ENCODE data around the gene STEAP1B.
"Not testable (repeated sequence)": the region's sequence is repeated elsewhere in the genome, so short reads cannot be mapped to it uniquely, and the experiment has no call there.

STEAP1B gene

GRCh38 chr7:22499888-22500689 lies at the start of gene STEAP1B:
Gene STEAP1B (minus strand): TSS chr7:22500188. CDS start chr7:22494855, 5,333 bp downstream.
- peaks cover 19% of the 10 kb centered on the region for H3K27me3 Mint-ChIP-seq
- H3K27ac Mint-ChIP-seq; H3K4me3 Mint-ChIP-seq; H3K4me1 Mint-ChIP-seq (ENCODE audit: low read depth); H3K36me3 Mint-ChIP-seq (ENCODE audit: low read depth); H3K9me3 Mint-ChIP-seq: not testable (repeated sequence)

GRCh38 chr7:22549051-22549450 lies 49.1 kb upstream of the STEAP1B start:
- Mint-ChIP-seq H3K36me3 (ENCODE audit: low read depth) (no peaks in the 10 kb centered on the region), H3K27ac (no peak overlapping the region), H3K27me3 (peaks cover 73% of the 10 kb centered on the region), H3K4me1 (ENCODE audit: low read depth) (peaks cover 25% of the 10 kb centered on the region), H3K4me3 (no peak overlapping the region), H3K9me3 (no peaks in the 10 kb centered on the region)

- peaks cover 25% of the 10 kb centered on the region for H3K4me1 Mint-ChIP-seq (ENCODE audit: low read depth)
- H3K9me3 Mint-ChIP-seq, result no peaks in the 10 kb centered on the region
- H3K4me3 Mint-ChIP-seq, result no peak overlapping the region
- no peaks in the 10 kb centered on the region for H3K36me3 Mint-ChIP-seq (ENCODE audit: low read depth)
- peaks cover 73% of the 10 kb centered on the region for H3K27me3 Mint-ChIP-seq
- no peak overlapping the region for H3K27ac Mint-ChIP-seq
Measured at GRCh38 chr7:22548313-22548712, 48.3 kb upstream of the STEAP1B start.

- H3K27me3 Mint-ChIP-seq, result peaks cover 71% of the 10 kb centered on the region
- H3K27ac Mint-ChIP-seq, result no peak overlapping the region
- no peaks in the 10 kb centered on the region for H3K36me3 Mint-ChIP-seq (ENCODE audit: low read depth)
- no peaks in the 10 kb centered on the region for H3K9me3 Mint-ChIP-seq
- H3K4me1 Mint-ChIP-seq (ENCODE audit: low read depth), result peaks cover 21% of the 10 kb centered on the region
- H3K4me3 Mint-ChIP-seq, result no peak overlapping the region
Measured at GRCh38 chr7:22546769-22547168, 46.8 kb upstream of the STEAP1B start.

DNA sequence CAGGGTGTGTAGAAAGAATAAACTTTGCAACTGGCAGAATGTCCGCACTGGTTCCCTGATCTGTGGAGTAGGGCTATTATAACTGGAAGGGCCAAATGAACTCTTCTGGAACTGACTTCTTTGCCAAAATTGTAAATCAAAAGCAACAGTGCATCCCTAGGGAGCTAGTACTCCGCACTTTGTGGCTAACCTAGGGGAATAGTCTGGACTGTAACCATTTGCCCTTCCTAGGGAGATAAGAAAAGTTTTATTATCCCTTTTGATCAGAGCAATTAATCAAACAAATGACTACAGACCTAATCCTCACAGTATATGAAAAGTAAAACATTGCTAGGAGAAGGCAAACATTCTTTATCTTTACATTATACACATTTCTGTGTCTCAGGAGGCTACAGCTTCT lies 45.5 kb upstream of the STEAP1B start:
- no peak overlapping the region for H3K27ac Mint-ChIP-seq
- H3K9me3 Mint-ChIP-seq, result no peaks in the 10 kb centered on the region
- H3K4me1 Mint-ChIP-seq (ENCODE audit: low read depth), result peaks cover 15% of the 10 kb centered on the region
- H3K27me3 Mint-ChIP-seq, result peaks cover 61% of the 10 kb centered on the region
- no peak overlapping the region for H3K4me3 Mint-ChIP-seq
- no peaks in the 10 kb centered on the region for H3K36me3 Mint-ChIP-seq (ENCODE audit: low read depth)

DNA sequence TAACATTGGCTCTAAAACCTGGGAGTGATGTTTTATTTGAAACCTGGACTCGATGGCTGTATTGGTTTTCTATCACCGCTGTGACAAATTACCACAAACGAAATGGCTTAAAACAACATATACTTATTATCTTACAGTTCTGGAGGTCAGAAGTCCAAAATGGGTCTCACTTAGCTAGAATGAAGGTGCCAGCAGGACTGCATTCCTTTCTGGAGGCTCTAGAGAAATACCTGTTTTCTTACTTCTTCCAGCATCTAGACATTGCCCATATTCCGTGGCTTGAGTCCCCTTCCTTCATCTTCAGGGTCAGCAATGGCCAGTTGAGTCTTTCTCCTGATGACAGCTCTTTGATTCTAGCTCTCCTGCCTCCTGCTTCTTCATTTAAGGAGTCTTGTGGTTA lies 44.3 kb upstream of the STEAP1B start:
- no peak overlapping the region for H3K27ac Mint-ChIP-seq
- no peak overlapping the region for H3K4me3 Mint-ChIP-seq
- H3K27me3 Mint-ChIP-seq, result peaks cover 48% of the 10 kb centered on the region
- no peaks in the 10 kb centered on the region for H3K9me3 Mint-ChIP-seq
- no peaks in the 10 kb centered on the region for H3K36me3 Mint-ChIP-seq (ENCODE audit: low read depth)
- H3K4me1 Mint-ChIP-seq (ENCODE audit: low read depth), result peaks cover 2% of the 10 kb centered on the region

- Mint-ChIP-seq H3K27me3 (peaks cover 44% of the 10 kb centered on the region), H3K27ac (no peak overlapping the region), H3K9me3 (no peaks in the 10 kb centered on the region), H3K4me1 (ENCODE audit: low read depth) (no peaks in the 10 kb centered on the region), H3K36me3 (ENCODE audit: low read depth) (no peaks in the 10 kb centered on the region), H3K4me3 (no peak overlapping the region)
Measured at GRCh38 chr7:22543169-22543568, 43.2 kb upstream of the STEAP1B start.

DNA sequence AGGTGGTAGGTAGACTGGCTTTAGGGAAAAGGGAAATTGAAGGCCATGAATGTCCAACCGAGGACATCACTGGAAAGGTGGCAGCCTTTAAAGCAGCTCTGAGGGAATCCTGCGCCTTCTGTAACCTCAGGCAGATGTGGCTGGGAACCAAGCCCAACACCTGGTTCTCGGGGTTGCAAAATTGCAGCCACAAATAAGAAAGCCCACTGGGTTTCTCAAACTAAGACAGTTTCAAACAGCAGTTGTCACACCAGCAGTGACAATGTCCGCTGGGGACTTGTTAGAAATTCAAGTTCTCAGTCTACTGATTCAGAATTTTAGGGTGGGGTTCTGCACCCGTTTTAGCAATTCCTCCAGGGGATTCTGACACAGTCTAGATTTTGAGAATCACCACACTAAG lies 42.7 kb upstream of the STEAP1B start:
- H3K4me1 Mint-ChIP-seq (ENCODE audit: low read depth), result no peaks in the 10 kb centered on the region
- H3K4me3 Mint-ChIP-seq, result no peak overlapping the region
- peaks cover 39% of the 10 kb centered on the region for H3K27me3 Mint-ChIP-seq
- H3K9me3 Mint-ChIP-seq, result no peaks in the 10 kb centered on the region
- H3K27ac Mint-ChIP-seq, result no peak overlapping the region
- H3K36me3 Mint-ChIP-seq (ENCODE audit: low read depth), result no peaks in the 10 kb centered on the region

GRCh38 chr7:22542254-22542653 lies 42.3 kb upstream of the STEAP1B start:
- Mint-ChIP-seq H3K27ac (no peak overlapping the region), H3K36me3 (ENCODE audit: low read depth) (no peaks in the 10 kb centered on the region), H3K27me3 (peaks cover 35% of the 10 kb centered on the region), H3K9me3 (no peaks in the 10 kb centered on the region), H3K4me3 (no peak overlapping the region), H3K4me1 (ENCODE audit: low read depth) (no peaks in the 10 kb centered on the region)

GRCh38 chr7:22541789-22542188 lies 41.8 kb upstream of the STEAP1B start:
- Mint-ChIP-seq H3K27me3 (peaks cover 31% of the 10 kb centered on the region), H3K9me3 (no peaks in the 10 kb centered on the region), H3K27ac (no peak overlapping the region)

GRCh38 chr7:22528537-22528936 lies 28.5 kb upstream of the STEAP1B start:
- H3K9me3 Mint-ChIP-seq; H3K36me3 Mint-ChIP-seq (ENCODE audit: low read depth); H3K27ac Mint-ChIP-seq; H3K4me1 Mint-ChIP-seq (ENCODE audit: low read depth); H3K4me3 Mint-ChIP-seq: not testable (repeated sequence)
- H3K27me3 Mint-ChIP-seq, result peaks cover 24% of the 10 kb centered on the region

More at GRCh38 chr7:22541789-22542188, 41.8 kb upstream of the STEAP1B start:
- Mint-ChIP-seq H3K4me3 (no peak overlapping the region), H3K36me3 (ENCODE audit: low read depth) (no peaks in the 10 kb centered on the region), H3K4me1 (ENCODE audit: low read depth) (no peaks in the 10 kb centered on the region)

DNA sequence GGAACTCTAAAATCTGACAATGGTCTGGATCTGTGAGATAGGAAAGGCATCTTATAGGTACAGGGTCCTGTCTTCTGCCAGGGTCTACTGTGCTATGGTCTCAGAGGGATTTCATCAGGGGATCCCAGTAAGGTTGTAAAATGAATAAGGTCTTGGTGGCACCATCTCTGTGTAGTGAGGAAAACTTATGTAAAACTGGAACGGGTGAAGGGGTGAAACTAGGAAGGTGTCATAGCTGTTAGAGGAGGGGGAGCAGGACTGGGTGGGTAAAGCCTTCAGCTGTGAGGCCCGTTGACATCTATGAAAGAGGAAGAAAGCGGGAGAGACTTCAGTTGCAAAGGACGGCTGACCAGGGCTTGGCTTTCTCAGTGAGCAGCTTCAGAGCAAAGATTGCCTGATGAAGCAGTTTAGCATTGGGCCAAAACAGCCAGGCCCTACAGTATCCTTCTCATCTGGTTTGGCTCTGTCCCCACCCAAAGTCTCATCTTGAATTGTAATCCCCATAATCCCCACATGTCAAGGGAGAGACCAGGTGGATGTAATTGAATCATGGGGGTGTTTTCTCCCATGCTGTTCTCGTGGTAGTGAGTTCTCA lies 24.5 kb upstream of the STEAP1B start:
- H3K4me3 Mint-ChIP-seq; H3K36me3 Mint-ChIP-seq (ENCODE audit: low read depth); H3K4me1 Mint-ChIP-seq (ENCODE audit: low read depth); H3K27ac Mint-ChIP-seq; H3K9me3 Mint-ChIP-seq: not testable (repeated sequence)
- peaks cover 31% of the 10 kb centered on the region for H3K27me3 Mint-ChIP-seq

- H3K4me1 Mint-ChIP-seq (ENCODE audit: low read depth); H3K9me3 Mint-ChIP-seq; H3K36me3 Mint-ChIP-seq (ENCODE audit: low read depth); H3K27ac Mint-ChIP-seq; H3K4me3 Mint-ChIP-seq: not testable (repeated sequence)
- H3K27me3 Mint-ChIP-seq, result peaks cover 30% of the 10 kb centered on the region
Measured at GRCh38 chr7:22523478-22524352, 23.7 kb upstream of the STEAP1B start.

DNA sequence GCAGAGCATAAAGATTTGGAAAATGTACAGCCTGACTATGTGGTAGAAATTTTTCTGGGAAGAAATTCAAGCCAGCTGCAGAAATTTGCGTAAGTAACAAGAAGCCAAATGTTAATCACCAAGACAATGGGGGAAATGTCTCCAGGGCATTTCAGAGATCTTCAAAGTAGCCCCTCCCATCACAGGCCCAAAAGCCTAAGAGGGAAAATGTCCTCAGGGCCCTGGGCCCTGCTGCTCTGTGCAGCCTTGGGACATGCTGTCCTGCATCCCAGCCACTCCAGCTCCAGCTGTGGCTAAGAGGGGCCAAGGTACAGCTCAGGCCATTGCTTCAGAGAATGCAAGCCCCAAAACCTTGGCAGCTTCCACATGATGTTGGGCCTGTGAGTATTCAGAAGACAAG lies 19.6 kb upstream of the STEAP1B start:
- not testable (repeated sequence) for H3K4me1 Mint-ChIP-seq (ENCODE audit: low read depth); H3K4me3 Mint-ChIP-seq; H3K36me3 Mint-ChIP-seq (ENCODE audit: low read depth); H3K9me3 Mint-ChIP-seq; H3K27ac Mint-ChIP-seq
- peaks cover 23% of the 10 kb centered on the region for H3K27me3 Mint-ChIP-seq

- not testable (repeated sequence) for H3K27ac Mint-ChIP-seq
Measured at GRCh38 chr7:22516950-22517349, 17.0 kb upstream of the STEAP1B start.

More at GRCh38 chr7:22516950-22517349, 17.0 kb upstream of the STEAP1B start:
- not testable (repeated sequence) for H3K4me3 Mint-ChIP-seq; H3K9me3 Mint-ChIP-seq; H3K4me1 Mint-ChIP-seq (ENCODE audit: low read depth); H3K36me3 Mint-ChIP-seq (ENCODE audit: low read depth)
- H3K27me3 Mint-ChIP-seq, result peaks cover 18% of the 10 kb centered on the region
